Neutrophil (primary cell): ENCODE data around the gene RBM48.

Experiments used
- H3K27ac ChIP-seq: fragments of 200-600 bp; sonication (generic); 2 replicates; pipeline ENCODE4 v1.5.1; 2016; ENCODE audit warnings: mild to moderate bottlenecking, moderate library complexity
- H3K27me3 ChIP-seq: fragments of 200-600 bp; sonication (generic); 2 replicates; pipeline ENCODE4 v1.6.0; 2016; ENCODE audit warnings: mild to moderate bottlenecking
- H3K36me3 ChIP-seq: fragments of 200-600 bp; sonication (generic); 2 replicates; pipeline ENCODE4 v1.5.1; 2017
- H3K4me1 ChIP-seq, 2 experiments: fragments of 200-600 bp in 1 of 2; sonication (generic) in 1 of 2; 1 replicate in 1 of 2; 2 replicates in 1 of 2; pipeline versions ENCODE4 v1.5.1 to v1.6.1; 2013 to 2016; ENCODE audit warnings: low read depth in 1 of 2, low read length in 1 of 2, mild to moderate bottlenecking in 1 of 2, moderate library complexity in 1 of 2; ENCODE audit not compliant: control insufficient read depth in 1 of 2, insufficient read depth in 1 of 2
- H3K4me3 ChIP-seq, 2 experiments: fragments of 200-600 bp in 1 of 2; sonication (generic) in 1 of 2; 1 replicate in 1 of 2; 2 replicates in 1 of 2; pipeline ENCODE4 v1.5.1; 2013 to 2016; ENCODE audit warnings: low read depth in 1 of 2, low read length in 1 of 2, mild to moderate bottlenecking in 1 of 2, moderate library complexity in 1 of 2
- H3K9me3 ChIP-seq: fragments of 200-600 bp; sonication (generic); 2 replicates; pipeline ENCODE4 v1.5.1; 2016
- TF ChIP-seq, protein P1 (sequence below): fragments of 200-600 bp; sonication (generic); IDR thresholded peaks from 2 replicates; pipeline ENCODE4 v1.5.1; 2016; ENCODE audit warnings: antibody characterized with exemption

RBM48 gene

DNA sequence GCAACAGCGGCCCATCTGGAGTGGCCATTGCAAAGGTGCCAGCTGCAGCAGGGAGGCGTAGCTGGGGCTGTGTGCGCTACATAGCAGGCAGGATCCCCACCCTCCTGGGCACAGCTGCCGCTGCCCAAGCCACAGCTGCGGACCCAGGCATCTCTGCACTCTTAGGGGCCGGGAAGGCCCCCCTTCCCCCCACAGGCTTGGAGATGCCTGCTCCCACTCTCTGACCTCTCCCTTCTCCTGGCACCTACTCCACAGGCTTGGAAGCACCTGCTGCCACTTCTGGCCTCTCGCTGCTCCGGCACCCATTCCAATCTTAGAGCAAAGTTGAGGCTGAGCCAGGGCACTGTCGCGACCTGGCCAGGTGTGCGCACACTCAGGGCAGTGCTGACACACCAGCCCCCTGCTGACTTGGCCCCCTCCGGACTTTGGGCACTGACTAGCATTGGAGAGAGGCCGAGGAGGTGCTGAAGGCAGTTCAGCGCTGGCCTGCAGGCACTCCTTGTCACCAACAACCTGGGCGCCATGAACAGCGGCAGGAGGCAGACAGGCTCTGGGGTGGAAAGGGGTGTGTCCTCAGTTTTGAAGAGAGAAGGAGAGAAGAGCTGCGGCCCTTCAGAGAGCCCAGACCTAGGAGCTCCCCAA is 18.4 kb downstream of the RBM48 start:
- no peaks in the 10 kb centered on the region for H3K4me1 ChIP-seq
- no peaks in the 10 kb centered on the region for H3K36me3 ChIP-seq
- H3K27ac ChIP-seq: no peak overlapping the region
- H3K9me3 ChIP-seq: no peaks in the 10 kb centered on the region
- TF ChIP-seq, protein P1, sequence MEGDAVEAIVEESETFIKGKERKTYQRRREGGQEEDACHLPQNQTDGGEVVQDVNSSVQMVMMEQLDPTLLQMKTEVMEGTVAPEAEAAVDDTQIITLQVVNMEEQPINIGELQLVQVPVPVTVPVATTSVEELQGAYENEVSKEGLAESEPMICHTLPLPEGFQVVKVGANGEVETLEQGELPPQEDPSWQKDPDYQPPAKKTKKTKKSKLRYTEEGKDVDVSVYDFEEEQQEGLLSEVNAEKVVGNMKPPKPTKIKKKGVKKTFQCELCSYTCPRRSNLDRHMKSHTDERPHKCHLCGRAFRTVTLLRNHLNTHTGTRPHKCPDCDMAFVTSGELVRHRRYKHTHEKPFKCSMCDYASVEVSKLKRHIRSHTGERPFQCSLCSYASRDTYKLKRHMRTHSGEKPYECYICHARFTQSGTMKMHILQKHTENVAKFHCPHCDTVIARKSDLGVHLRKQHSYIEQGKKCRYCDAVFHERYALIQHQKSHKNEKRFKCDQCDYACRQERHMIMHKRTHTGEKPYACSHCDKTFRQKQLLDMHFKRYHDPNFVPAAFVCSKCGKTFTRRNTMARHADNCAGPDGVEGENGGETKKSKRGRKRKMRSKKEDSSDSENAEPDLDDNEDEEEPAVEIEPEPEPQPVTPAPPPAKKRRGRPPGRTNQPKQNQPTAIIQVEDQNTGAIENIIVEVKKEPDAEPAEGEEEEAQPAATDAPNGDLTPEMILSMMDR: no peak
- no peaks in the 10 kb centered on the region for H3K27me3 ChIP-seq
- H3K4me3 ChIP-seq: no peak overlapping the region

DNA sequence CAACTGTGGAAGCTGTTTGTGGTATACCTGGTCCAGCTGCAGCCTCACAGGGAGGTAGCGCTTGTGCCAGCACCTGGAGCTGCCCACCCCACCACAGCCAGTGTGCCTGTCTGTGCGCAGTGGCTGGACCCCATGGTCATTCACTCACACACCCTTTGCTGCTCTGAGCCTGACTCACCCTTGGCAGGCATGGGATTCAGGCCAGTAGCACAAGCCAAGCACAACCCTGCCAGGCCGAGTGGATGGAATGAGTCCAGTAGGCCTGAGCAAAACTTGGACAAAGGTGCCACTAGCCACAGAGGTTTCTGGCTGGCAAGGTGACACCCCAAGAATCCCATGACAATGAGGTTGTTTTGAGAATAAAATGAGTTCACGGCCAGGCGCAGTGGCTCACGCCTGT is 19.0 kb downstream of the RBM48 start:
- TF ChIP-seq, protein P1: no peak
- no peaks in the 10 kb centered on the region for H3K9me3 ChIP-seq

DNA sequence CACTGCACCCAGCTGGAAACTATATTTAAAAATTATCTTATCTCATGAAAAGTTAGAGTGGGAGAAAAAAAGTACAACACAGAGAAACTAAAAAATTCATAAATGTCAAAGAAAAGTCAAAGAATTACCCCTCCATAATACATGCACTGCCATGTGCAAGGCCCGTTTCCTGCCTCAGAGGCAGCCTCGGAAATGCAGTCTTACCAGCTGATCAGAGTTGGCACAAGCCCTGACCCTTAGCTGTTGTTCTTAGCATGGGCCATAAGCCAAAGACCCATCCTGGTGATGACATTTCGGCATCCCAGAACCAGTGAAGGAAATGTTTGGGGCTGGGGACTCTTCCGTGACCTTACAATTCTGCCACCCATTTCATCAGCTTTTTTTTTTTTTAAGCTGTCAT is 21.6 kb downstream of the RBM48 start:
- H3K4me3 ChIP-seq: no peak overlapping the region
- H3K4me1 ChIP-seq: no peaks in the 10 kb centered on the region
- no peak overlapping the region for H3K27ac ChIP-seq
- H3K9me3 ChIP-seq: no peaks in the 10 kb centered on the region
- TF ChIP-seq, protein P1: no peak
- no peaks in the 10 kb centered on the region for H3K36me3 ChIP-seq
- H3K27me3 ChIP-seq: no peaks in the 10 kb centered on the region

More for the DNA sequence above, 19.0 kb downstream of the RBM48 start:
- no peaks in the 10 kb centered on the region for H3K27me3 ChIP-seq
- H3K4me1 ChIP-seq: no peaks in the 10 kb centered on the region
- no peaks in the 10 kb centered on the region for H3K36me3 ChIP-seq
- H3K27ac ChIP-seq: no peak overlapping the region
- no peak overlapping the region for H3K4me3 ChIP-seq

DNA sequence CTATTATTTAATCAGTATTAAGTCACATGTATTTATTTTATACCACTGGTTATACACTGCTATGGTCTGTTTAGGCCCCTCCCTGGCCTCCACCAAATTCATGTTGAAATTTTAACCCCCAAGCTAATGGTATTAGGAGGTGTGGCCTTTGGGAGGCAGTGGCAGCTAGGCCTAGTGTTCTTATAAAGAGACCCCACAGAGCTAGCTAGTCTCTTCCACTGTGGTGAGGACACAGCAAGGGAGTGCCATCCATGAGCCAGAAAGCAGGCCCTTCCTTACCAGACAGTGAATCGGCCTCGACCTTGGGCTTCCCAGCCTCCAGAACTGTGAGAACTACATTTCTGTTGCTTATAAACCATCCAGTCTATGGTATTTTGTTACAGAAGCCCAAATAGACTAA is 28.7 kb downstream of the RBM48 start:
- no peak overlapping the region for H3K4me3 ChIP-seq
- H3K27ac ChIP-seq: no peak overlapping the region
- H3K4me1 ChIP-seq: no peaks in the 10 kb centered on the region
- peaks cover 25% of the 10 kb centered on the region for H3K36me3 ChIP-seq
- no peaks in the 10 kb centered on the region for H3K27me3 ChIP-seq
- no peaks in the 10 kb centered on the region for H3K9me3 ChIP-seq
- TF ChIP-seq, protein P1: no peak

DNA sequence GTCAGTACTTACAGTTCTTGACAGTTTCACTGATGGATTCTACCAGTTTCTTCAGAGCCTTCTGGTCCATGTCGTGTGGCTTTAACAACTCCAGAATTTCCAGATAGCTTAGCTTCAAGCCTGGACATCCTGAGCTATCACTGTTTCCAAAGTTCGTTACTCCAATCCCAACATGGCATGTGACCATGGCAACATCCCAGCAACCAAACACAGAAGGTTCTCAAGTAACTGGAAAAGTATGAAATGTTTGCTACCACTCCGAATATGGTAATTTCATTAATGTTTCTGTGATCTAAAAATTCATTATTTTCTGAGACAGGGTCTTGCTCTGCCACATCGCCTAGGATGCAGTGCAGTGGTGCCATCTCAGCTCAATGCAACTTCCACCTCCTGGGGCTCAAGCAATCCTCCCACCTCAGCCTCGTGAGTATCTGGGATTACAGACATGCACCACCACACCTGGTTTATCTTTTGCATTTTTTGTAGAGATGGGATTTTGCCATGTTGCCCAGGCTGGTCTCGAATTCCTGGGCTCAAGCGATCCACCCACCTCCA is 29.3 kb downstream of the RBM48 start:
- H3K27me3 ChIP-seq: no peaks in the 10 kb centered on the region
- no peak overlapping the region for H3K4me3 ChIP-seq
- TF ChIP-seq, protein P1: no peak
- no peak overlapping the region for H3K27ac ChIP-seq
- no peaks in the 10 kb centered on the region for H3K4me1 ChIP-seq
- H3K9me3 ChIP-seq: no peaks in the 10 kb centered on the region
- peaks cover 28% of the 10 kb centered on the region for H3K36me3 ChIP-seq
